B cell (primary cell): ENCODE results near the gene CD274.

Experiments used
- EZH2 ChIP-seq: IDR thresholded peaks from 2 replicates; pipeline ENCODE4 v1.6.1; 2012; ENCODE audit warnings: borderline replicate concordance, low read depth, mild to moderate bottlenecking, moderate library complexity, low read length; ENCODE audit not compliant: insufficient read depth, poor library complexity, severe bottlenecking
- TF ChIP-seq, protein P1 (sequence below): fragments of 200-600 bp; IDR thresholded peaks from one replicate; pipeline ENCODE4 v1.8.0; 2022; ENCODE audit warnings: antibody characterized with exemption, mild to moderate bottlenecking

GRCh38 chr9:5468850-5469249, 18.5 kb downstream of the CD274 start:
- TF ChIP-seq, protein P1, sequence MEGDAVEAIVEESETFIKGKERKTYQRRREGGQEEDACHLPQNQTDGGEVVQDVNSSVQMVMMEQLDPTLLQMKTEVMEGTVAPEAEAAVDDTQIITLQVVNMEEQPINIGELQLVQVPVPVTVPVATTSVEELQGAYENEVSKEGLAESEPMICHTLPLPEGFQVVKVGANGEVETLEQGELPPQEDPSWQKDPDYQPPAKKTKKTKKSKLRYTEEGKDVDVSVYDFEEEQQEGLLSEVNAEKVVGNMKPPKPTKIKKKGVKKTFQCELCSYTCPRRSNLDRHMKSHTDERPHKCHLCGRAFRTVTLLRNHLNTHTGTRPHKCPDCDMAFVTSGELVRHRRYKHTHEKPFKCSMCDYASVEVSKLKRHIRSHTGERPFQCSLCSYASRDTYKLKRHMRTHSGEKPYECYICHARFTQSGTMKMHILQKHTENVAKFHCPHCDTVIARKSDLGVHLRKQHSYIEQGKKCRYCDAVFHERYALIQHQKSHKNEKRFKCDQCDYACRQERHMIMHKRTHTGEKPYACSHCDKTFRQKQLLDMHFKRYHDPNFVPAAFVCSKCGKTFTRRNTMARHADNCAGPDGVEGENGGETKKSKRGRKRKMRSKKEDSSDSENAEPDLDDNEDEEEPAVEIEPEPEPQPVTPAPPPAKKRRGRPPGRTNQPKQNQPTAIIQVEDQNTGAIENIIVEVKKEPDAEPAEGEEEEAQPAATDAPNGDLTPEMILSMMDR: no peak
- no peak for TF ChIP-seq EZH2
